IMR-90 (cell line): ENCODE data around the gene NPBWR2. TPM values are rescaled to one million over a fixed set of nuclear protein-coding genes. Genes with fewer than 3 reads are reported as not detected.

ENCODE experiments used
- ATAC-seq: fragments of 200-7000 bp; cut with Tn5 transposase; 2 replicates; pipeline ENCODE4 v1.9.1; 2020; ENCODE audit warnings: low read depth, mild to moderate bottlenecking, moderate library complexity
- BruUV-seq: library from RNA; stranded (reverse); fragments of 400-500 nt; replicated peaks from 2 replicates; lab custom pipeline; 2021; lab: Mats Ljungman, UMichigan
- CTCF ChIA-PET: fragments of 300-600 bp; formaldehyde crosslinking; extraction: SDS; loops from one replicate; lab custom pipeline; 2021; ENCODE audit warnings: antibody characterized with exemption; lab: Yijun Ruan, JAX
- POLR2A ChIA-PET: fragments of 300-600 bp; sonication (Branson Sonifier 250); formaldehyde crosslinking; loops from one replicate; lab custom pipeline; 2022; ENCODE audit warnings: antibody characterized with exemption; ENCODE audit not compliant: unreplicated experiment; lab: Charles Lee
- DNase-seq: peaks from one replicate; pipeline ENCODE4 v3.0.0; 2013
- H2AFZ ChIP-seq: replicated peaks from 2 replicates; pipeline ENCODE3; 2013; ENCODE audit warnings: low read length, mild to moderate bottlenecking; ENCODE audit not compliant: poor library complexity
- H2AK5ac ChIP-seq: 2 replicates; pipeline ENCODE4 v1.6.1; 2013; ENCODE audit warnings: low read depth, low read length, inconsistent platforms
- H2AK9ac ChIP-seq: replicated peaks from 2 replicates; pipeline ENCODE3; 2013; ENCODE audit warnings: mild to moderate bottlenecking, low read depth, low read length, moderate library complexity; ENCODE audit not compliant: poor library complexity
- H2BK120ac ChIP-seq: 2 replicates; pipeline ENCODE4 v1.6.1; 2013; ENCODE audit warnings: low read depth, low read length, inconsistent platforms
- H2BK15ac ChIP-seq: 3 replicates; pipeline ENCODE4 v1.6.1; 2013; ENCODE audit warnings: low read depth, low read length, inconsistent platforms
- H2BK20ac ChIP-seq: 2 replicates; pipeline ENCODE4 v1.6.1; 2013; ENCODE audit warnings: low read depth, mild to moderate bottlenecking, inconsistent platforms, low read length, moderate library complexity
- H2BK5ac ChIP-seq: 2 replicates; pipeline ENCODE4 v1.6.1; 2013; ENCODE audit warnings: mild to moderate bottlenecking, low read depth, low read length, inconsistent platforms; ENCODE audit not compliant: poor library complexity, severe bottlenecking
- H3K14ac ChIP-seq: replicated peaks from 2 replicates; pipeline ENCODE4 v1.6.1; 2013; ENCODE audit warnings: low read depth, low read length, inconsistent platforms
- H3K18ac ChIP-seq: 2 replicates; pipeline ENCODE4 v1.6.1; 2013; ENCODE audit warnings: low read depth, low read length, control low read depth
- H3K23ac ChIP-seq: 2 replicates; pipeline ENCODE4 v1.6.1; 2013; ENCODE audit warnings: low read depth, low read length, inconsistent platforms
- H3K27ac ChIP-seq: 2 replicates; pipeline ENCODE4 v1.5.1; 2013; ENCODE audit warnings: mild to moderate bottlenecking, control low read depth, low read length; ENCODE audit not compliant: insufficient read depth
- H3K27me3 ChIP-seq: 2 replicates; pipeline ENCODE4 v1.6.1; 2013; ENCODE audit warnings: low read length; ENCODE audit not compliant: control insufficient read depth, insufficient read depth
- H3K36me3 ChIP-seq: 2 replicates; pipeline ENCODE4 v1.6.1; 2013; ENCODE audit warnings: low read length, mixed read lengths; ENCODE audit not compliant: control insufficient read depth, insufficient read depth
- H3K4ac ChIP-seq: 2 replicates; pipeline ENCODE4 v1.6.1; 2013; ENCODE audit warnings: low read depth, low read length, inconsistent platforms
- H3K4me1 ChIP-seq: 2 replicates; pipeline ENCODE4 v1.6.1; 2013; ENCODE audit warnings: low read length, mixed read lengths; ENCODE audit not compliant: control insufficient read depth, insufficient read depth
- H3K4me2 ChIP-seq: 2 replicates; pipeline ENCODE4 v1.6.1; 2013; ENCODE audit warnings: low read depth, mild to moderate bottlenecking, control low read depth, low read length, moderate library complexity
- H3K4me3 ChIP-seq: 2 replicates; pipeline ENCODE4 v1.5.1; 2013; ENCODE audit warnings: low read depth, mild to moderate bottlenecking, control low read depth, low read length, moderate library complexity; ENCODE audit not compliant: insufficient read depth
- H3K56ac ChIP-seq: 2 replicates; pipeline ENCODE4 v1.6.1; 2013; ENCODE audit warnings: low read length, inconsistent platforms; ENCODE audit not compliant: insufficient read depth; ENCODE audit errors: extremely low read depth
- H3K79me1 ChIP-seq, 2 experiments: 2 replicates each; pipeline ENCODE4 v1.6.1; 2013; ENCODE audit warnings: low read length in 2 of 2, inconsistent platforms in 1 of 2, low read depth in 1 of 2
- H3K9ac ChIP-seq: 2 replicates; pipeline ENCODE4 v1.6.1; 2013; ENCODE audit warnings: low read depth, low read length, control low read depth
- H3K9me1 ChIP-seq: 2 replicates; pipeline ENCODE4 v1.6.1; 2013; ENCODE audit warnings: low read length, inconsistent platforms; ENCODE audit not compliant: insufficient read depth
- H3K9me3 ChIP-seq: 2 replicates; pipeline ENCODE4 v1.6.1; 2013; ENCODE audit warnings: low read length; ENCODE audit not compliant: control insufficient read depth, insufficient read depth
- H4K20me1 ChIP-seq: 2 replicates; pipeline ENCODE4 v1.6.1; 2013; ENCODE audit warnings: low read length, inconsistent platforms; ENCODE audit not compliant: insufficient read depth
- H4K5ac ChIP-seq: 2 replicates; pipeline ENCODE4 v1.6.1; 2013; ENCODE audit warnings: mild to moderate bottlenecking, low read depth, low read length, control low read depth
- H4K8ac ChIP-seq, 2 experiments: 2 replicates each; pipeline ENCODE4 v1.6.1; 2013; ENCODE audit warnings: low read depth in 2 of 2, low read length in 2 of 2, control low read depth in 1 of 2, inconsistent platforms in 1 of 2
- H4K91ac ChIP-seq: 2 replicates; pipeline ENCODE4 v1.6.1; 2013; ENCODE audit warnings: low read depth, low read length, inconsistent platforms; ENCODE audit not compliant: insufficient read depth
- BHLHE40 ChIP-seq: fragments of 150-350 bp; IDR thresholded peaks from 2 replicates; pipeline ENCODE4 v1.6.1; 2016; ENCODE audit warnings: mild to moderate bottlenecking, low read depth, low read length
- CHD1 ChIP-seq: IDR thresholded peaks from 2 replicates; pipeline ENCODE4 v1.6.1; 2012; ENCODE audit warnings: low read depth, low read length, improper control_type of control experiment
- FOS ChIP-seq: fragments of 150-350 bp; IDR thresholded peaks from 2 replicates; pipeline ENCODE4 v1.6.1; 2016; ENCODE audit warnings: low read depth, low read length
- RAD21 ChIP-seq: IDR thresholded peaks from 2 replicates; pipeline ENCODE4 v1.6.1; 2012; ENCODE audit warnings: low read length, improper control_type of control experiment
- RCOR1 ChIP-seq: IDR thresholded peaks from 2 replicates; pipeline ENCODE4 v1.6.1; 2012; ENCODE audit warnings: mild to moderate bottlenecking, low read length, improper control_type of control experiment; ENCODE audit not compliant: insufficient replicate concordance
- RFX5 ChIP-seq: IDR thresholded peaks from 2 replicates; pipeline ENCODE4 v1.8.0; 2012; ENCODE audit warnings: low read depth, mild to moderate bottlenecking, low read length, moderate library complexity
- USF2 ChIP-seq: fragments of 150-350 bp; IDR thresholded peaks from 2 replicates; pipeline ENCODE4 v1.6.1; 2017; ENCODE audit warnings: mild to moderate bottlenecking, antibody characterized with exemption, low read length, low read depth
- WGBS, 2 experiments: methylation state at CpG; one replicate each; pipeline versions ENCODE4 v1.1.5 to v1.1.7; 2013; ENCODE audit warnings: missing lambda C conversion rate in 2 of 2; ENCODE audit not compliant: insufficient read length in 1 of 2; ENCODE audit errors: extremely low coverage in 2 of 2; 5-methylcytosine and 5-hydroxymethylcytosine counted together
- dilution Hi-C: fragments of 300-500 bp; cut with HindIII; formaldehyde crosslinking; loops from one replicate; pipeline ENCODE4 v1.14.3; 2018; ENCODE audit warnings: low sequenced_read_pairs; ENCODE audit not compliant: unreplicated experiment
- in situ Hi-C: fragments of 300-500 bp; cut with MboI; formaldehyde crosslinking; loops from 3 replicates; pipeline ENCODE4 v1.14.3; 2019; ENCODE audit warnings: low sequenced_read_pairs, inconsistent platforms, mixed read lengths
- intact Hi-C: fragments of 100-400 bp; cut with micrococcal nuclease; formaldehyde crosslinking; loops from 2 replicates; pipeline ENCODE4 v1.10.0; 2022
- polyA plus RNA-seq, 3 experiments: library from polyadenylated mRNA; depleted of rRNA; stranded (reverse); fragments of >200 nt; gene quantifications; 2 replicates each; pipeline ENCODE4 v1.2.3, GENCODE V29; 2012; ENCODE audit warnings: low replicate concordance in 1 of 3
- total RNA-seq: library from RNA; depleted of rRNA; stranded (reverse); fragments of >200 nt; gene quantifications from 2 replicates; pipeline ENCODE4 v1.2.3, GENCODE V29; 2012

Gene NPBWR2
- total and polyA plus RNA-seq, 2 of the 4 experiments (the other 2 are of a cell fraction), result not detected

GRCh38 chr20:64149141-64149540 is 41.8 kb upstream of the NPBWR2 start:
- no peak overlapping the region for H4K91ac ChIP-seq
- no peak overlapping the region for H2AK9ac ChIP-seq
- no peak overlapping the region for H2BK15ac ChIP-seq
- dilution Hi-C loops, result no loop called here
- ChIA-PET POLR2A (no interaction called here), CTCF (no interaction called here)
- H3K4me3 ChIP-seq, result no peak overlapping the region
- no peak overlapping the region for H3K23ac ChIP-seq
- ATAC-seq (no peak), DNase-seq (no peak)
- no peak overlapping the region for H3K14ac ChIP-seq
- TF ChIP-seq RAD21, result no peak
- no peak for TF ChIP-seq BHLHE40
- TF ChIP-seq FOS, result no peak
- no peak for TF ChIP-seq RCOR1
- no peak for TF ChIP-seq RFX5
- no peak for TF ChIP-seq USF2
- TF ChIP-seq CHD1, result no peak
- BruUV-seq, result no TSS peak
- no peaks in the 10 kb centered on the region for H3K4me1 ChIP-seq
- no peak overlapping the region for H3K27ac ChIP-seq
- H3K27me3 ChIP-seq, result peaks cover 9% of the 10 kb centered on the region
- peaks cover 11% of the 10 kb centered on the region for H3K9me3 ChIP-seq
- H4K5ac ChIP-seq, result no peak overlapping the region
- H3K4me2 ChIP-seq, result no peak overlapping the region
- no peak overlapping the region for H3K56ac ChIP-seq
- peaks cover 3% of the 10 kb centered on the region; the same call in 1 of the 2 replicates for H3K9me1 ChIP-seq
- no peak overlapping the region for H4K8ac ChIP-seq
- in situ Hi-C loops, result no loop called here
- no peak overlapping the region for H3K9ac ChIP-seq
- intact Hi-C loops, result no loop called here
- H2BK120ac ChIP-seq, result no peak overlapping the region
- H3K18ac ChIP-seq, result no peak overlapping the region
- H3K4ac ChIP-seq, result no peak overlapping the region
- H2AFZ ChIP-seq, result no peak overlapping the region
- no peaks in the 10 kb centered on the region for H3K36me3 ChIP-seq
- no peak overlapping the region for H2AK5ac ChIP-seq
- H3K79me1 ChIP-seq, result no peaks in the 10 kb centered on the region
- no peak overlapping the region for H2BK5ac ChIP-seq
- no CpG with 5 or more reads among the region's 7 CpGs for WGBS, 2 experiments
- no peaks in the 10 kb centered on the region; the same call in 1 of the 2 replicates for H4K20me1 ChIP-seq
- H2BK20ac ChIP-seq, result no peak overlapping the region
